GM12878 (cell line): ENCODE measurements around the gene IMMT. TPM values are rescaled to one million over a fixed set of nuclear protein-coding genes. Genes with fewer than 3 reads are reported as not detected.

Source experiments
- BHLHE40 ChIP-seq, 2 experiments: fragments of 450-650 bp in 1 of 2; IDR thresholded peaks; 2 replicates each; pipeline ENCODE4 v1.6.1; 2011 to 2017; ENCODE audit warnings: low read depth in 2 of 2, borderline replicate concordance in 1 of 2, improper control_type of control experiment in 1 of 2, low read length in 1 of 2, mild to moderate bottlenecking in 1 of 2
- BMI1 ChIP-seq: fragments of 450-650 bp; IDR thresholded peaks from 2 replicates; pipeline ENCODE4 v1.6.1; 2016; ENCODE audit warnings: mild to moderate bottlenecking, moderate library complexity, borderline replicate concordance
- EED ChIP-seq: sonication (generic); IDR thresholded peaks from 2 replicates; pipeline ENCODE4 v1.6.1; 2016; ENCODE audit warnings: antibody characterized with exemption, low read depth
- FOXK2 ChIP-seq: fragments of 450-650 bp; IDR thresholded peaks from 2 replicates; pipeline ENCODE4 v1.6.1; 2017; ENCODE audit warnings: mild to moderate bottlenecking, moderate library complexity
- JUNB ChIP-seq: IDR thresholded peaks from 2 replicates; pipeline ENCODE4 v1.6.1; 2016; ENCODE audit warnings: antibody characterized with exemption, mild to moderate bottlenecking
- KDM1A ChIP-seq: fragments of 200-600 bp; sonication (generic); IDR thresholded peaks from 2 replicates; pipeline ENCODE4 v1.6.1; 2016; ENCODE audit warnings: borderline replicate concordance
- KLF5 ChIP-seq: fragments of 450-650 bp; IDR thresholded peaks from 2 replicates; pipeline ENCODE4 v1.6.1; 2014; ENCODE audit warnings: mild to moderate bottlenecking; ENCODE audit not compliant: partially characterized antibody
- MEF2B ChIP-seq: fragments of 450-650 bp; IDR thresholded peaks from 2 replicates; pipeline ENCODE4 v1.6.1; 2018; ENCODE audit warnings: mild to moderate bottlenecking, moderate library complexity; ENCODE audit not compliant: partially characterized antibody, poor library complexity, severe bottlenecking
- MTA2 ChIP-seq: fragments of 450-650 bp; IDR thresholded peaks from 2 replicates; pipeline ENCODE4 v1.6.1; 2016; ENCODE audit warnings: low read depth, mild to moderate bottlenecking, moderate library complexity
- PAX8 ChIP-seq: fragments of 450-650 bp; IDR thresholded peaks from 2 replicates; pipeline ENCODE4 v1.6.1; 2017; ENCODE audit warnings: mild to moderate bottlenecking, moderate library complexity
- POU2F2 ChIP-seq: IDR thresholded peaks from 3 replicates; pipeline ENCODE4 v1.6.1; 2011; ENCODE audit warnings: low read depth, mild to moderate bottlenecking, low read length, borderline replicate concordance
- RAD21 ChIP-seq: IDR thresholded peaks from 2 replicates; pipeline ENCODE4 v1.6.1; 2011; ENCODE audit warnings: mild to moderate bottlenecking, low read depth, low read length, moderate library complexity; ENCODE audit not compliant: insufficient read depth
- TBL1XR1 ChIP-seq: IDR thresholded peaks from 2 replicates; pipeline ENCODE4 v1.6.1; 2012; ENCODE audit warnings: low read depth, low read length, improper control_type of control experiment
- ZNF217 ChIP-seq: fragments of 450-650 bp; IDR thresholded peaks from 2 replicates; pipeline ENCODE4 v1.6.1; 2017; ENCODE audit warnings: antibody characterized with exemption, mild to moderate bottlenecking
- polyA plus RNA-seq, 11 experiments: library from polyadenylated mRNA; depleted of rRNA in 4 of 11; unstranded in 6 of 11; stranded (reverse) in 5 of 11; fragments of >200 nt; fragmentation: Nextera tagmentation in 4 of 11; fragmentation: Illumina TruSeq in 1 of 11; extraction: Ambion mirVana in 4 of 11; extraction: Trizol in 1 of 11; gene quantifications; 1 replicate in 1 of 11; 2 replicates in 10 of 11; pipeline versions ENCODE4 v1.2.1 to v1.2.3, GENCODE V29; 2011 to 2016; ENCODE audit warnings: inconsistent platforms in 2 of 11, missing spikeins in 2 of 11, low read depth in 1 of 11
- total RNA-seq, 4 experiments: library from RNA; depleted of rRNA in 3 of 4; stranded (reverse); fragments of >200 nt in 3 of 4; fragmentation: Illumina TruSeq in 1 of 4; extraction: Trizol in 1 of 4; gene quantifications; 2 replicates each; pipeline versions ENCODE4 v1.2.1 to v1.2.3, GENCODE V29; 2013 to 2021
- TF ChIP-seq, protein P1 (sequence below): fragments of 450-650 bp; IDR thresholded peaks from 2 replicates; pipeline ENCODE4 v1.6.1; 2017; ENCODE audit warnings: mild to moderate bottlenecking
- TF ChIP-seq, protein P2 (sequence below): fragments of 450-650 bp; IDR thresholded peaks from 2 replicates; pipeline ENCODE4 v1.6.1; 2017; ENCODE audit warnings: antibody characterized with exemption, mild to moderate bottlenecking, moderate library complexity
- TF ChIP-seq, protein P3 (sequence below): IDR thresholded peaks from 2 replicates; pipeline ENCODE4 v1.6.1; 2011; ENCODE audit warnings: low read depth, low read length, improper control_type of control experiment, borderline replicate concordance
- TF ChIP-seq, protein P4 (sequence below): IDR thresholded peaks from 2 replicates; pipeline ENCODE4 v1.6.1; 2011; ENCODE audit warnings: mild to moderate bottlenecking, low read depth, low read length, moderate library complexity; ENCODE audit not compliant: insufficient replicate concordance
- TF ChIP-seq, protein P5 (sequence below): fragments of 450-650 bp; IDR thresholded peaks from 2 replicates; pipeline ENCODE4 v1.6.1; 2017; ENCODE audit warnings: low read depth, mild to moderate bottlenecking, moderate library complexity
- TF ChIP-seq, protein P6 (sequence below): IDR thresholded peaks from 2 replicates; pipeline ENCODE4 v1.6.1; 2012; ENCODE audit warnings: low read depth, low read length, improper control_type of control experiment
- TF ChIP-seq, protein P7 (sequence below): IDR thresholded peaks from 2 replicates; pipeline ENCODE4 v1.6.1; 2011; ENCODE audit warnings: low read depth, mild to moderate bottlenecking, low read length, moderate library complexity, borderline replicate concordance; ENCODE audit errors: extremely low read depth

IMMT gene
- total and polyA plus RNA-seq, 10 of the 15 experiments (the other 5 are each of a cell fraction or from before 2014, with no cell fraction given), result 78.4 to 149 (median 98.7) TPM

DNA sequence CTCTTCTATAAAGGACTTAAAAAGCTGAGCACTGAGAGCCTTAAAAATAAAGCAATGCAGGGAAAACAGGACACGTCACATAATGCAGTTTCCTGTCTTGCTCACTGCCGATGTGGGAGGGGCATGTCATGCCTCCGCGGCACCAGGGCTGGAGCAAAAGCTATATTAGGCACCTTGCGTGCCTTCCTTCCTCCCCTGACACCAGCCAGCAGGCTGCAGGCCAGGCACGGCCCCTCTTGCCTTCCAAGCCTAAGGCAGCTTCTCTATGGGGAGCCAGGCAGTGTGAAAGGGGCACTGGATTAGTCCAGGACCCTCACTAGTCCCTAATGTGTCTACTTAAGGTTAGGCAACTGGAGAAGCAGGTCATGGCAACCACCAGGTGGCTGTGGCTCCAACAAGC is 30.3 kb upstream of the IMMT start (continued):
- TF ChIP-seq, protein P1, sequence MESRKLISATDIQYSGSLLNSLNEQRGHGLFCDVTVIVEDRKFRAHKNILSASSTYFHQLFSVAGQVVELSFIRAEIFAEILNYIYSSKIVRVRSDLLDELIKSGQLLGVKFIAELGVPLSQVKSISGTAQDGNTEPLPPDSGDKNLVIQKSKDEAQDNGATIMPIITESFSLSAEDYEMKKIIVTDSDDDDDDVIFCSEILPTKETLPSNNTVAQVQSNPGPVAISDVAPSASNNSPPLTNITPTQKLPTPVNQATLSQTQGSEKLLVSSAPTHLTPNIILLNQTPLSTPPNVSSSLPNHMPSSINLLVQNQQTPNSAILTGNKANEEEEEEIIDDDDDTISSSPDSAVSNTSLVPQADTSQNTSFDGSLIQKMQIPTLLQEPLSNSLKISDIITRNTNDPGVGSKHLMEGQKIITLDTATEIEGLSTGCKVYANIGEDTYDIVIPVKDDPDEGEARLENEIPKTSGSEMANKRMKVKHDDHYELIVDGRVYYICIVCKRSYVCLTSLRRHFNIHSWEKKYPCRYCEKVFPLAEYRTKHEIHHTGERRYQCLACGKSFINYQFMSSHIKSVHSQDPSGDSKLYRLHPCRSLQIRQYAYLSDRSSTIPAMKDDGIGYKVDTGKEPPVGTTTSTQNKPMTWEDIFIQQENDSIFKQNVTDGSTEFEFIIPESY, result no peak
- no peak; a peak in 1 of 4 replicates for TF ChIP-seq BHLHE40 (IDR thresholded peaks at IDR 0.05; ENCODE audit: borderline replicate concordance in 1 of 2, low read depth in 2 of 2, low read length in 1 of 2)
- no peak for TF ChIP-seq POU2F2
- TF ChIP-seq JUNB, result no peak
- TF ChIP-seq BMI1, result no peak
- no peak for TF ChIP-seq FOXK2
- TF ChIP-seq, protein P2, sequence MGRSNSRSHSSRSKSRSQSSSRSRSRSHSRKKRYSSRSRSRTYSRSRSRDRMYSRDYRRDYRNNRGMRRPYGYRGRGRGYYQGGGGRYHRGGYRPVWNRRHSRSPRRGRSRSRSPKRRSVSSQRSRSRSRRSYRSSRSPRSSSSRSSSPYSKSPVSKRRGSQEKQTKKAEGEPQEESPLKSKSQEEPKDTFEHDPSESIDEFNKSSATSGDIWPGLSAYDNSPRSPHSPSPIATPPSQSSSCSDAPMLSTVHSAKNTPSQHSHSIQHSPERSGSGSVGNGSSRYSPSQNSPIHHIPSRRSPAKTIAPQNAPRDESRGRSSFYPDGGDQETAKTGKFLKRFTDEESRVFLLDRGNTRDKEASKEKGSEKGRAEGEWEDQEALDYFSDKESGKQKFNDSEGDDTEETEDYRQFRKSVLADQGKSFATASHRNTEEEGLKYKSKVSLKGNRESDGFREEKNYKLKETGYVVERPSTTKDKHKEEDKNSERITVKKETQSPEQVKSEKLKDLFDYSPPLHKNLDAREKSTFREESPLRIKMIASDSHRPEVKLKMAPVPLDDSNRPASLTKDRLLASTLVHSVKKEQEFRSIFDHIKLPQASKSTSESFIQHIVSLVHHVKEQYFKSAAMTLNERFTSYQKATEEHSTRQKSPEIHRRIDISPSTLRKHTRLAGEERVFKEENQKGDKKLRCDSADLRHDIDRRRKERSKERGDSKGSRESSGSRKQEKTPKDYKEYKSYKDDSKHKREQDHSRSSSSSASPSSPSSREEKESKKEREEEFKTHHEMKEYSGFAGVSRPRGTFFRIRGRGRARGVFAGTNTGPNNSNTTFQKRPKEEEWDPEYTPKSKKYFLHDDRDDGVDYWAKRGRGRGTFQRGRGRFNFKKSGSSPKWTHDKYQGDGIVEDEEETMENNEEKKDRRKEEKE, result no peak
- TF ChIP-seq PAX8, result no peak
- TF ChIP-seq MTA2, result no peak
- TF ChIP-seq KLF5, result no peak
- TF ChIP-seq KDM1A, result no peak
- TF ChIP-seq, protein P3, sequence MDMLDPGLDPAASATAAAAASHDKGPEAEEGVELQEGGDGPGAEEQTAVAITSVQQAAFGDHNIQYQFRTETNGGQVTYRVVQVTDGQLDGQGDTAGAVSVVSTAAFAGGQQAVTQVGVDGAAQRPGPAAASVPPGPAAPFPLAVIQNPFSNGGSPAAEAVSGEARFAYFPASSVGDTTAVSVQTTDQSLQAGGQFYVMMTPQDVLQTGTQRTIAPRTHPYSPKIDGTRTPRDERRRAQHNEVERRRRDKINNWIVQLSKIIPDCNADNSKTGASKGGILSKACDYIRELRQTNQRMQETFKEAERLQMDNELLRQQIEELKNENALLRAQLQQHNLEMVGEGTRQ, result no peak
- TF ChIP-seq, protein P4, sequence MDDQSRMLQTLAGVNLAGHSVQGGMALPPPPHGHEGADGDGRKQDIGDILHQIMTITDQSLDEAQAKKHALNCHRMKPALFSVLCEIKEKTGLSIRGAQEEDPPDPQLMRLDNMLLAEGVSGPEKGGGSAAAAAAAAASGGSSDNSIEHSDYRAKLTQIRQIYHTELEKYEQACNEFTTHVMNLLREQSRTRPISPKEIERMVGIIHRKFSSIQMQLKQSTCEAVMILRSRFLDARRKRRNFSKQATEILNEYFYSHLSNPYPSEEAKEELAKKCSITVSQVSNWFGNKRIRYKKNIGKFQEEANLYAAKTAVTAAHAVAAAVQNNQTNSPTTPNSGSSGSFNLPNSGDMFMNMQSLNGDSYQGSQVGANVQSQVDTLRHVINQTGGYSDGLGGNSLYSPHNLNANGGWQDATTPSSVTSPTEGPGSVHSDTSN, result no peak
- TF ChIP-seq, protein P5, sequence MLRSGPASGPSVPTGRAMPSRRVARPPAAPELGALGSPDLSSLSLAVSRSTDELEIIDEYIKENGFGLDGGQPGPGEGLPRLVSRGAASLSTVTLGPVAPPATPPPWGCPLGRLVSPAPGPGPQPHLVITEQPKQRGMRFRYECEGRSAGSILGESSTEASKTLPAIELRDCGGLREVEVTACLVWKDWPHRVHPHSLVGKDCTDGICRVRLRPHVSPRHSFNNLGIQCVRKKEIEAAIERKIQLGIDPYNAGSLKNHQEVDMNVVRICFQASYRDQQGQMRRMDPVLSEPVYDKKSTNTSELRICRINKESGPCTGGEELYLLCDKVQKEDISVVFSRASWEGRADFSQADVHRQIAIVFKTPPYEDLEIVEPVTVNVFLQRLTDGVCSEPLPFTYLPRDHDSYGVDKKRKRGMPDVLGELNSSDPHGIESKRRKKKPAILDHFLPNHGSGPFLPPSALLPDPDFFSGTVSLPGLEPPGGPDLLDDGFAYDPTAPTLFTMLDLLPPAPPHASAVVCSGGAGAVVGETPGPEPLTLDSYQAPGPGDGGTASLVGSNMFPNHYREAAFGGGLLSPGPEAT, result peak; percentile 12; the same call in 1 of the 2 replicates
- TF ChIP-seq, protein P6, sequence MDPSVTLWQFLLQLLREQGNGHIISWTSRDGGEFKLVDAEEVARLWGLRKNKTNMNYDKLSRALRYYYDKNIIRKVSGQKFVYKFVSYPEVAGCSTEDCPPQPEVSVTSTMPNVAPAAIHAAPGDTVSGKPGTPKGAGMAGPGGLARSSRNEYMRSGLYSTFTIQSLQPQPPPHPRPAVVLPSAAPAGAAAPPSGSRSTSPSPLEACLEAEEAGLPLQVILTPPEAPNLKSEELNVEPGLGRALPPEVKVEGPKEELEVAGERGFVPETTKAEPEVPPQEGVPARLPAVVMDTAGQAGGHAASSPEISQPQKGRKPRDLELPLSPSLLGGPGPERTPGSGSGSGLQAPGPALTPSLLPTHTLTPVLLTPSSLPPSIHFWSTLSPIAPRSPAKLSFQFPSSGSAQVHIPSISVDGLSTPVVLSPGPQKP, result no peak
- TF ChIP-seq ZNF217, result no peak
- TF ChIP-seq EED, result no peak
- TF ChIP-seq RAD21, result peak; percentile 6; the same call in 1 of the 2 replicates
- peak; percentile 61 for TF ChIP-seq MEF2B
- TF ChIP-seq, protein P7, sequence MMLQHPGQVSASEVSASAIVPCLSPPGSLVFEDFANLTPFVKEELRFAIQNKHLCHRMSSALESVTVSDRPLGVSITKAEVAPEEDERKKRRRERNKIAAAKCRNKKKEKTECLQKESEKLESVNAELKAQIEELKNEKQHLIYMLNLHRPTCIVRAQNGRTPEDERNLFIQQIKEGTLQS, result no peak
- TF ChIP-seq TBL1XR1, result no peak
